ENCODE results near the gene DSTN.
A peak's percentile ranks its signal among the peaks of the same experiment; 100 is the strongest.
"Not testable (repeated sequence)": the region's sequence is repeated elsewhere in the genome, so short reads cannot be mapped to it uniquely, and the experiment has no call there.

The DSTN gene

DNA sequence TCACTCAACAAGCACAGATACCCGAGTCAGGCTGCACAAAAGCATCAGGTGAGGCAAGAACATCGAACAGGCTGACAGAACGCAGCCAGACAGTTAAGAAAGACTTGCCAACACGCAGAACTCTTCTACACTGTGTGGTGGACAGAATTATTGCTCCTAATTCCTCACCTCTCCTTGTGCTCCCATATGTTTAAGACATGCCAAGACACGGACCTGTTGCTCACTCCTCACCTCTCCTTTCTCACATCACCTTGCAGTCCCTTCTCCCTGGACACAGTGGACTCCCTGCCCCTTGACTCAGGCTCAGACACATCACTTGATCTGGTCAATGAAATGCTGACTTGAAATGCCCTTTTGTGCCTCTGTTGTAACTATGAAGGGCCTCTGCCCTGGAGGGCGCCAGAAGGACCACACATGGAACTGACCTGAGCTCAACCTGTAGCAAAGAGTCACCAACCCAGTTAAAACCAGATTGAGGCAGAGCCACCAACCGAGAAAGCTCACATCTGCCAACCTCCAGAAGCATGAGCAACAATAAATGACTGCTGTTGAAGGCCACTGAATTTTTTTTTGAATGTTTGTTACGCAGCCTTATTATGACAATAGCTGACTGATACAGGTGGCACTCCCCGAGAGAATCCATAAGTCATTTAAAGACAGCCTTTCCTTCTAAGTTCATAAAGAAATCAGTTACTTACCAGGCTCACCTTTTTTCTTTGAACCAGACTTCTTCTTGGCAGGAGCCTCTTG, 88.2 kb downstream of the DSTN start:
- intact Hi-C loops (cut with DNase I), result no loop called here
- DNase-seq, result peak in 1 of 10 donors; percentile 9

DNA sequence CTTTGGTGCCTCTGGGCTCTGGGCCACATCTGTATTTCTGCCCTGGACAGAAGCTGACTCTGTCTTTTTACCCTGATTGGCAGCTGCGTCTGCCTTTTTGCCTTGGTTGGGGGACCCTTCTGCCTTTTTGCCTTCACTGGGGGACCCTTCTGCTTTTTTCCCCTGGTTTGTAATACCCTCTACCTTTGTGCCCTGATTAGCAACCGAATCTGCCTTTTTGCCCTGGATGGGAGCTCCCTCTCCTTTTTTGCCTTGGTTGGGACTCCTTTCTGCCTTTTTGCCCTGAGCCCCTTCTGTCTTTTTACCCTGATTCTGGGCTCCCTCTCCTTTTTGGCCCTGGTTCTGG, 88.7 kb downstream of the DSTN start:
- DNase-seq, result peak in 1 of 10 donors; percentile 9
- intact Hi-C loops (cut with DNase I), result no loop called here

DNA sequence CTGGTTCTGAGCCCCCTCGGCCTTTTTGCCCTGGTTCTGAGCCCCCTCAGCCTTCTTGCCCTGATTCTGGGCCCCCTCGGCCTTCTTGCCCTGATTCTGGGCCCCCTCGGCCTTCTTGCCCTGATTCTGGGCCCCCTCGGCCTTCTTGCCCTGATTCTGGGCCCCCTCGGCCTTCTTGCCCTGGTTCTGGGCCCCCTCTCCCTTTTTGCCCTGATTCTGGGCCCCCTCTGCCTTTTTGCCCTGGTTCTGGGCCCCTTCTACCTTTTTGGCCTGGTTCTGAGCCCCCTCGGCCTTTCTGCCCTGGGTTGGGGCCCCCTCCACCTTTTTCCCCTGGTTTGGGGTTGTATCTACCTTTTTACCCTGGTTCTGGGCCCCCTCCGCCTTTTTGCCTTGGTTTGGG, 89.5 kb downstream of the DSTN start:
- intact Hi-C loops (cut with DNase I), result not testable (repeated sequence)
- peak in 1 of 10 donors; percentile 29 for DNase-seq

All from posterior cingulate gyrus (tissue), 11 donors.